Fibroblast of lung (primary cell): ENCODE results near the gene KIAA2012.

Experiments
- CTCF ChIP-seq, 2 donors: IDR thresholded peaks in 1 of 2; conservative IDR thresholded peaks in 1 of 2; 1 replicate in 1 of 2; 2 replicates in 1 of 2; pipeline ENCODE4 v1.5.1; 2011 to 2012; ENCODE audit warnings: low read length in 2 of 2, control low read depth in 1 of 2, inconsistent platforms in 1 of 2, low read depth in 1 of 2, mild to moderate bottlenecking in 1 of 2
- EZH2 ChIP-seq: IDR thresholded peaks from 2 replicates; pipeline ENCODE4 v1.5.1; 2012; ENCODE audit warnings: low read length, control low read depth, mild to moderate bottlenecking; ENCODE audit errors: missing control alignments

DNA sequence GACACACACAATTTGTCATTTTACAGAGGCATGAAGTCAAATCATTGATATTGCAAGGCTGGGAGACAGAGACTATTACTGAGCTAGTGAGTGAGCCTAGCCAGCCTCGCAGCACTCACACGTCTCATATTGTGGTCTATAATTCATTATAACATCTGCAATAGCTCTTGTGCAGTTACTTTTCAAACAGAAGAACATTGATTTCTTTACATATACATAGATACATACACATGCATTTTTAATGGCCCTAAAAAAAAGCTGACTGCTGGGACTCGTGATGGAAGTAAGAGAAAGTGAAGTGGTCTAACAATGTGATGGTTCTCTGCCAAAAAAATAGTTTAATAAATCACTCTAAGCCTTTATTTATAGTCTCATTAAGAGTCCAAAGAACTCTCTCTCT lies 56.8 kb downstream of the KIAA2012 start:
- no peak for TF ChIP-seq CTCF (conservative IDR thresholded peaks at IDR 0.05 in 1 of 2, IDR thresholded peaks at IDR 0.05 in 1 of 2; ENCODE audit: low read depth in 1 of 2, low read length in 2 of 2)
- no peak for TF ChIP-seq EZH2
